GM12875 (cell line): ENCODE results near the gene GPR84.
"Not testable (repeated sequence)": the region's sequence is repeated elsewhere in the genome, so short reads cannot be mapped to it uniquely, and the experiment has no call there.

Source experiments
- H3K4me3 ChIP-seq: one replicate; pipeline ENCODE4 v1.5.1; 2011; ENCODE audit warnings: low read depth, low read length, control low read depth
- CTCF ChIP-seq: IDR thresholded peaks from 2 replicates; pipeline ENCODE4 v1.5.1; 2011; ENCODE audit warnings: low read depth, mild to moderate bottlenecking, control low read depth, inconsistent platforms, low read length, moderate library complexity, borderline replicate concordance; ENCODE audit not compliant: insufficient read depth

Gene GPR84

GRCh38 chr12:54355104-54355815, 9.0 kb downstream of the GPR84 start:
- TF ChIP-seq CTCF, result no peak

GRCh38 chr12:54354271-54354670, 10.0 kb downstream of the GPR84 start:
- H3K4me3 ChIP-seq, result not testable (repeated sequence)

More at GRCh38 chr12:54355104-54355815, 9.0 kb downstream of the GPR84 start:
- no peak overlapping the region for H3K4me3 ChIP-seq

- H3K4me3 ChIP-seq, result no peak overlapping the region
- TF ChIP-seq CTCF, result no peak
Observed at GRCh38 chr12:54352891-54353874, 11.1 kb downstream of the GPR84 start.

GRCh38 chr12:54352022-54352531, 12.2 kb downstream of the GPR84 start:
- no peak overlapping the region for H3K4me3 ChIP-seq
- no peak for TF ChIP-seq CTCF

GRCh38 chr12:54351341-54351740, 12.9 kb downstream of the GPR84 start:
- no peak for TF ChIP-seq CTCF
- no peak overlapping the region for H3K4me3 ChIP-seq

GRCh38 chr12:54350743-54351142, 13.5 kb downstream of the GPR84 start:
- H3K4me3 ChIP-seq, result no peak overlapping the region
- TF ChIP-seq CTCF, result no peak

GRCh38 chr12:54349679-54350078, 14.6 kb downstream of the GPR84 start:
- TF ChIP-seq CTCF, result no peak
- H3K4me3 ChIP-seq, result no peak overlapping the region
